Mesendoderm (in vitro differentiated cells): ENCODE measurements around the gene CCDC188.

Source experiments
- DNase-seq: peaks from one replicate; pipeline ENCODE4 v3.0.0; 2013
- H2AK5ac ChIP-seq: 2 replicates; pipeline ENCODE4 v1.6.1; 2013; ENCODE audit warnings: low read length, inconsistent platforms
- H2BK120ac ChIP-seq: 2 replicates; pipeline ENCODE4 v1.6.1; 2013; ENCODE audit warnings: low read depth, mild to moderate bottlenecking, low read length, moderate library complexity, mixed read lengths
- H2BK15ac ChIP-seq: replicated peaks from 2 replicates; pipeline ENCODE4 v1.6.1; 2013; ENCODE audit warnings: low read depth, mild to moderate bottlenecking, moderate library complexity
- H2BK5ac ChIP-seq: 2 replicates; pipeline ENCODE4 v1.6.1; 2013; ENCODE audit warnings: low read length, inconsistent platforms
- H3K18ac ChIP-seq: 2 replicates; pipeline ENCODE4 v1.6.1; 2013; ENCODE audit warnings: mild to moderate bottlenecking, low read length, mixed read lengths
- H3K23ac ChIP-seq: one replicate; pipeline ENCODE4 v1.6.1; 2013; ENCODE audit warnings: low read length
- H3K27ac ChIP-seq: 2 replicates; pipeline ENCODE4 v1.5.1; 2013; ENCODE audit warnings: low read depth, mild to moderate bottlenecking, inconsistent platforms, low read length, moderate library complexity
- H3K27me3 ChIP-seq: 2 replicates; pipeline ENCODE4 v1.6.1; 2013; ENCODE audit warnings: low read length, control low read depth, mild to moderate bottlenecking, inconsistent platforms; ENCODE audit not compliant: insufficient read depth, poor library complexity
- H3K36me3 ChIP-seq: 2 replicates; pipeline ENCODE4 v1.6.1; 2013; ENCODE audit warnings: low read length, inconsistent platforms; ENCODE audit not compliant: control insufficient read depth, insufficient read depth
- H3K4ac ChIP-seq: one replicate; pipeline ENCODE4 v1.6.1; 2013; ENCODE audit warnings: low read depth, mild to moderate bottlenecking, low read length, moderate library complexity
- H3K4me1 ChIP-seq: 2 replicates; pipeline ENCODE4 v1.6.1; 2013; ENCODE audit warnings: low read depth, low read length, inconsistent platforms; ENCODE audit not compliant: control insufficient read depth
- H3K4me2 ChIP-seq: 2 replicates; pipeline ENCODE4 v1.6.1; 2013; ENCODE audit warnings: low read length
- H3K4me3 ChIP-seq: 2 replicates; pipeline ENCODE4 v1.5.1; 2013; ENCODE audit warnings: mild to moderate bottlenecking, low read length
- H3K56ac ChIP-seq: one replicate; pipeline ENCODE4 v1.6.1; 2013; ENCODE audit warnings: low read length
- H3K79me1 ChIP-seq: 2 replicates; pipeline ENCODE4 v1.6.1; 2013; ENCODE audit warnings: low read length, inconsistent platforms
- H3K79me2 ChIP-seq: 2 replicates; pipeline ENCODE4 v1.6.1; 2013; ENCODE audit warnings: mild to moderate bottlenecking, low read length; ENCODE audit not compliant: control insufficient read depth, insufficient read depth
- H3K9ac ChIP-seq: 2 replicates; pipeline ENCODE4 v1.6.1; 2013; ENCODE audit warnings: low read length, inconsistent platforms
- H4K5ac ChIP-seq: one replicate; pipeline ENCODE4 v1.6.1; 2013; ENCODE audit warnings: low read length
- H4K8ac ChIP-seq: one replicate; pipeline ENCODE4 v1.6.1; 2013; ENCODE audit warnings: low read depth, mild to moderate bottlenecking, control low read depth, low read length, moderate library complexity
- whole genome bisulfite sequencing: extraction: QIAGEN DNeasy Blood & Tissue Kit; methylation state at CpG from one replicate; pipeline ENCODE4 v1.1.7; 2013; ENCODE audit warnings: low lambda C conversion rate, missing lambda C conversion rate; ENCODE audit not compliant: insufficient coverage; ENCODE audit errors: extremely low coverage; 5-methylcytosine and 5-hydroxymethylcytosine counted together

Gene CCDC188

DNA sequence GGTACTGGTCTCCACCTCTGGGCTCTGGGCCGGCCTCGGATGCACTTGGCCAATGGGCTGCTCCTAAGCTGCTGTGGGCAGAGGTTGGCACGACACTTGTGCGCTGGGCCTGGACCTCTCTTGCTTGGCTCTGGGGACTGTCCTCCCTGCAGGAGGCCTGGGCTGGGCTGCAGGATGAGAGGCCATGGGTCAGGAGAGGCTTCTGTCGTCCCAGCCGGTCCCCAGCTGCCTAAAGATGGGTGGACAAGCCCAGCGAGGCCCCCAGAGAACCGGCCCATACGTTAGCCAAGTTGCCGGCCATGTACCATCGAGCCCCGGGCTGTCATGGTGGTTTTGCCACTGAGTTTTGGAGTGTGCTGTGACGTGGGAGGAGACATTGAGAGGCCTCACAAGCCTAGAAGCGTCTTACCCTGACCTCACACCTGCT lies 1.6 kb upstream of the CCDC188 start:
- Histone ChIP-seq H3K36me3 (no peaks in the 10 kb centered on the region), H2AK5ac (no peak overlapping the region), H3K23ac (no peak overlapping the region), H4K8ac (no peak overlapping the region), H3K4ac (no peak overlapping the region), H3K56ac (no peak overlapping the region), H3K4me2 (no peak overlapping the region), H3K79me2 (no peaks in the 10 kb centered on the region), H2BK5ac (no peak overlapping the region), H3K27me3 (no peaks in the 10 kb centered on the region), H3K9ac (no peak overlapping the region), H4K5ac (no peak overlapping the region), H3K4me1 (no peaks in the 10 kb centered on the region), H3K18ac (no peak overlapping the region), H2BK15ac (no peak overlapping the region), H2BK120ac (no peak overlapping the region), H3K4me3 (no peak overlapping the region), H3K27ac (no peak overlapping the region), H3K79me1 (no peaks in the 10 kb centered on the region)
- no CpG with 5 or more reads among the region's 14 CpGs for WGBS
- DNase-seq, result no peak

DNA sequence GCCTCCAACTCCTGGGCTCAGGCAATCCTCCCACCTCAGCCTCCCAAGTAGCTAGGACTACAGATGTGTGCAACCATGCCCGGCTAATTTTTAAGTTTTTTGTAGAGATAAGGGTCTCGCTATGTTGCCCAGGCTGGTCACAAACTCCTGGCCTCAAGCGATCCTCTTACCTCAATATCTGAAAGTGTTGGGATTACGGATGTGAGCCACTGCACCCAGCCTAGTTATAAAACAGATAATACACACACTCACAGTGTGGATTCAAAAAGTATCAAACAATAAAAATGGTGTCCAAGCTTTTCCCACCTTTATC lies 377 bp upstream of the CCDC188 start:
- H3K27ac ChIP-seq, result no peak overlapping the region
- H2BK120ac ChIP-seq, result no peak overlapping the region
- no peak overlapping the region for H3K4ac ChIP-seq
- H3K23ac ChIP-seq, result no peak overlapping the region
- no peak overlapping the region for H3K9ac ChIP-seq
- no CpG with 5 or more reads among the region's 4 CpGs for WGBS
- no peak overlapping the region for H3K4me3 ChIP-seq
- DNase-seq, result no peak
- H2BK15ac ChIP-seq, result no peak overlapping the region
- no peaks in the 10 kb centered on the region for H3K79me2 ChIP-seq
- H3K4me2 ChIP-seq, result no peak overlapping the region
- no peaks in the 10 kb centered on the region for H3K4me1 ChIP-seq
- H3K27me3 ChIP-seq, result no peaks in the 10 kb centered on the region
- no peaks in the 10 kb centered on the region for H3K79me1 ChIP-seq
- no peak overlapping the region for H2BK5ac ChIP-seq
- no peak overlapping the region for H3K18ac ChIP-seq
- H2AK5ac ChIP-seq, result no peak overlapping the region
- H3K56ac ChIP-seq, result no peak overlapping the region
- no peak overlapping the region for H4K5ac ChIP-seq
- H3K36me3 ChIP-seq, result no peaks in the 10 kb centered on the region
- H4K8ac ChIP-seq, result no peak overlapping the region

GRCh38 chr22:20149257-20150250 lies 1.3 kb downstream of the CCDC188 start:
- no peak for DNase-seq
- Histone ChIP-seq H3K79me1 (no peaks in the 10 kb centered on the region), H3K4me1 (no peaks in the 10 kb centered on the region), H3K27ac (no peak overlapping the region), H3K9ac (no peak overlapping the region), H3K79me2 (no peaks in the 10 kb centered on the region), H2AK5ac (no peak overlapping the region), H3K36me3 (no peaks in the 10 kb centered on the region), H4K8ac (no peak overlapping the region), H3K18ac (no peak overlapping the region), H3K56ac (no peak overlapping the region), H3K27me3 (no peaks in the 10 kb centered on the region), H3K4ac (no peak overlapping the region), H2BK5ac (no peak overlapping the region), H3K4me2 (no peak overlapping the region), H4K5ac (no peak overlapping the region), H3K23ac (no peak overlapping the region), H3K4me3 (no peak overlapping the region), H2BK15ac (no peak overlapping the region), H2BK120ac (no peak overlapping the region)
- WGBS, result no CpG with 5 or more reads among the region's 32 CpGs

DNA sequence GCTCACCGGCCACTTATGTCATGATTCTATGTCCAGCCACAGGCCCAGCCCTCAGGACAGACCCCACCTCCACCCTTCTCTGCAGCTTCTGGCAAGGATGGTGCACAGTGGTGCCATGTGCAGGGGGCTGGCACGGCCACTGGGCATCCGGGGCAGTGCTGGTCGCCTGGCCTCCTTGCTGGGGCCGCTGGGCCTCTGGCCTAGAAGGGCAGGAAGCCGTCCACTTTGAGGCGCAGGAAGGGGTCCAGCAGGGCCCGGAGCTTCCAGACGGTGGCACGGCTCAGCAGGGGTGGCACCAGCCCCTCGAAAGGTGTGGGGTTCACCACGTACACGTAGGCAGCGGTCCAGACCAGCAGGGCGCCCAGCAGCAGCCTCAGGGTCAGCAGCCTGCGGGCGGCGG lies 2.4 kb downstream of the CCDC188 start:
- no peak overlapping the region for H3K9ac ChIP-seq
- H2BK15ac ChIP-seq, result no peak overlapping the region
- H2AK5ac ChIP-seq, result no peak overlapping the region
- no peak overlapping the region for H3K4me2 ChIP-seq
- WGBS, result no CpG with 5 or more reads among the region's 18 CpGs
- H3K4me3 ChIP-seq, result no peak overlapping the region
- no peak overlapping the region for H3K4ac ChIP-seq
- H3K27me3 ChIP-seq, result no peaks in the 10 kb centered on the region
- no peak overlapping the region for H2BK120ac ChIP-seq
- no peak overlapping the region for H3K56ac ChIP-seq
- no peak overlapping the region for H4K5ac ChIP-seq
- no peak for DNase-seq
- H3K18ac ChIP-seq, result no peak overlapping the region
- H3K79me1 ChIP-seq, result no peaks in the 10 kb centered on the region
- no peak overlapping the region for H3K27ac ChIP-seq
- H3K23ac ChIP-seq, result no peak overlapping the region
- no peaks in the 10 kb centered on the region for H3K4me1 ChIP-seq
- no peak overlapping the region for H2BK5ac ChIP-seq
- no peaks in the 10 kb centered on the region for H3K36me3 ChIP-seq
- H4K8ac ChIP-seq, result no peak overlapping the region
- H3K79me2 ChIP-seq, result no peaks in the 10 kb centered on the region

DNA sequence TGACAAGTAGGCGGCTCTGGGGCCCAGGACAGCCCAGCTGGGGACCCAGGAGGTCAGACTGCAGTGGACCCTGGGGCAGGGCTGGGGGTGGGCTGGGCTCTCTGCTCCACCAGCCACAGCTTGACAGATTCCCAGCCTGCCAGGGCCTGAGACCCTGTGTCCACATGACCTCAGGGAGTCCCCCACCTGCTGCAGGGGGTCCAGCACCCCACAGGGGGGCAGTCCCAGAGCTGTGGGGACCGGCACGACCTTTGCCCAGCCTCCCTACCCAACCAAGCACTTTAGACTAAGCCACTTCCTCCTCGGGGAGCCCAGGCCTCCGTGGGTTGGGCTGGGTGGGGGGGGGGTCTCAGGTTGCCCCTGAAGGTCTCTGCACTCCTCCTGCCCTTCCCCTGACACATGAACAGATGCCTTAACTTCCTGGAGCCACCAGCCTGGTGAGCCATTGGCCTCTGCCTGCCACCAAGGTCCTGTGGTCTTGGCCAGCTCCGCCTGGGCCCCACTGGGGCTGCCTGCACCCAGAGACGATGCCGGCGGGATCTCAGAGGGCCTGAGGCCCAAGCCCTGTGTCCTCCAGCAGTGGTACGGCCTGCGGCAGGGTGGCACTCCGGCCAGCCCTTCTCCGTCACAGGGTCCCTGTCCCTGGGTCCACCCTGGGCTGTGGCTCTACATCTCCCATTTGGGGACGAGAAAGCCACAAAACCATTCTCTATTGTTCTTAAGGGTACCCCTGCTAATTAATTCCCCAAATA lies 3.4 kb downstream of the CCDC188 start:
- Histone ChIP-seq H2BK15ac (no peak overlapping the region), H3K23ac (no peak overlapping the region), H3K56ac (no peak overlapping the region), H3K79me2 (no peaks in the 10 kb centered on the region), H3K9ac (no peak overlapping the region), H2AK5ac (no peak overlapping the region), H3K4me1 (no peaks in the 10 kb centered on the region), H3K4me3 (no peak overlapping the region), H3K4me2 (no peak overlapping the region), H4K5ac (no peak overlapping the region), H3K4ac (no peak overlapping the region), H3K27me3 (no peaks in the 10 kb centered on the region), H3K79me1 (no peaks in the 10 kb centered on the region), H3K18ac (no peak overlapping the region), H3K36me3 (no peaks in the 10 kb centered on the region), H2BK120ac (no peak overlapping the region), H4K8ac (no peak overlapping the region), H3K27ac (no peak overlapping the region), H2BK5ac (no peak overlapping the region)
- WGBS, result no CpG with 5 or more reads among the region's 14 CpGs
- no peak for DNase-seq
